Measurements from ENCODE around the gene FTSJ1. TPM values are rescaled to one million over a fixed set of nuclear protein-coding genes. Genes with fewer than 3 reads are reported as not detected.
"Not testable (repeated sequence)": the region's sequence is repeated elsewhere in the genome, so short reads cannot be mapped to it uniquely, and the experiment has no call there.

Gene FTSJ1
- total RNA-seq, 1 experiment from 2014 or later: 175 TPM

DNA sequence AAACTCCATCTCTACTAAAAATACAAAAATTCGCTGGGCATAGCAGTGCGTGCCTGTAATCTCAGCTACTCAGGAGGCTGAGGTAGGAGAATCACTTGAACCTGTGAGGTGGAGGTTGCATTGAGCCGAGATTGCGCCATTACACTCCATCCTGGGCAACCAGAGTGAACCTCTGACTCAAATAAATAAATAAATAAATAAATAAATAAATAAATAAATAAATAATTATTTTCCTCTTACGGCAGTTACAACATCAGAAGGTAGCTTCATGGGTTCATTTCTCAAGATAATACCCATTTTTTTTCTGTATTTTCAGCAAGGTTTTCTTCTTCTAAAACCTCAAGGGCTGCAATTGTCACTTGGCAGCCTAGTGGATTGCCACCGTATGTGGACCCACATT lies 28.8 kb upstream of the FTSJ1 start:
- POLR2A ChIA-PET (ENCODE audit: unreplicated experiment); H3K9me3 ChIP-seq (ENCODE audit: low read length); intact Hi-C loops (cut with micrococcal nuclease); H3K9ac ChIP-seq (ENCODE audit: low read length); CTCF ChIA-PET; H3K27ac ChIP-seq (ENCODE audit: low read length); H3K9me2 ChIP-seq (replicated peaks; ENCODE audit: low read length); H3K4me1 ChIP-seq (ENCODE audit: insufficient read depth, low read length); H3K79me2 ChIP-seq (ENCODE audit: low read length); H2AFZ ChIP-seq (ENCODE audit: low read length); BruUV-seq (replicated peaks); ATAC-seq; H3K4me2 ChIP-seq (ENCODE audit: low read length); H3K4me3 ChIP-seq (ENCODE audit: low read length); H3K27me3 ChIP-seq (ENCODE audit: low read length); DNase-seq; H3F3A ChIP-seq (ENCODE audit: low read length, unreplicated experiment); H3K36me3 ChIP-seq (ENCODE audit: low read depth, low read length); H4K20me1 ChIP-seq (ENCODE audit: low read length): not testable (repeated sequence)

DNA sequence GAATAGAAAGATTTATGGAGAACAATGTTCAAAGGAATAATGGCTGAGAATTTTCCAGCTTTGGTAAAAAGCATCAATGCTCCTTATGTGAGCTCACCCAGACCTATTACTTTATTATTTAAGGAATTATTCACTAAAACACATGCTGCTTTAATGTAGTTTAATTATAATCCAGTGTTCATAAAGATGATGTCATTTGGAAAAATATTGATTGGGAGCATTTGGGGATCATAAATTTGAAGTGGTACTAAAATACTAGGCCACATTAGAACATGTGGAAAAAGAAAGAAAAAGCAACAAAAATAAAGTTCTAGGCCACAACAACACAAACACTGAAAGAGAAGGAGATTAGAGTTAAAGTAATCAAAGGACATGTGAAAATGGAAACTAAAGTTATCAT lies 25.9 kb upstream of the FTSJ1 start:
- CTCF ChIA-PET: no interaction called here
- Histone ChIP-seq H3K4me2 (ENCODE audit: low read length) (no peak overlapping the region), H3K4me3 (ENCODE audit: low read length) (no peak overlapping the region), H3K27ac (ENCODE audit: low read length) (no peak overlapping the region), H3K79me2 (ENCODE audit: low read length) (no peaks in the 10 kb centered on the region), H4K20me1 (ENCODE audit: low read length) (no peaks in the 10 kb centered on the region), H3K36me3 (ENCODE audit: low read depth, low read length) (no peaks in the 10 kb centered on the region), H3K9me2 (replicated peaks; ENCODE audit: low read length) (no peaks in the 10 kb centered on the region), H3K27me3 (ENCODE audit: low read length) (no peaks in the 10 kb centered on the region), H3F3A (ENCODE audit: low read length, unreplicated experiment) (no peaks in the 10 kb centered on the region), H3K4me1 (ENCODE audit: insufficient read depth, low read length) (no peaks in the 10 kb centered on the region), H3K9me3 (ENCODE audit: low read length) (no peaks in the 10 kb centered on the region), H2AFZ (ENCODE audit: low read length) (no peak overlapping the region), H3K9ac (ENCODE audit: low read length) (no peak overlapping the region)
- intact Hi-C loops (cut with micrococcal nuclease): no loop called here
- ATAC-seq (no peak), DNase-seq (no peak)
- POLR2A ChIA-PET (ENCODE audit: unreplicated experiment): no interaction called here
- TF ChIP-seq, protein P1, sequence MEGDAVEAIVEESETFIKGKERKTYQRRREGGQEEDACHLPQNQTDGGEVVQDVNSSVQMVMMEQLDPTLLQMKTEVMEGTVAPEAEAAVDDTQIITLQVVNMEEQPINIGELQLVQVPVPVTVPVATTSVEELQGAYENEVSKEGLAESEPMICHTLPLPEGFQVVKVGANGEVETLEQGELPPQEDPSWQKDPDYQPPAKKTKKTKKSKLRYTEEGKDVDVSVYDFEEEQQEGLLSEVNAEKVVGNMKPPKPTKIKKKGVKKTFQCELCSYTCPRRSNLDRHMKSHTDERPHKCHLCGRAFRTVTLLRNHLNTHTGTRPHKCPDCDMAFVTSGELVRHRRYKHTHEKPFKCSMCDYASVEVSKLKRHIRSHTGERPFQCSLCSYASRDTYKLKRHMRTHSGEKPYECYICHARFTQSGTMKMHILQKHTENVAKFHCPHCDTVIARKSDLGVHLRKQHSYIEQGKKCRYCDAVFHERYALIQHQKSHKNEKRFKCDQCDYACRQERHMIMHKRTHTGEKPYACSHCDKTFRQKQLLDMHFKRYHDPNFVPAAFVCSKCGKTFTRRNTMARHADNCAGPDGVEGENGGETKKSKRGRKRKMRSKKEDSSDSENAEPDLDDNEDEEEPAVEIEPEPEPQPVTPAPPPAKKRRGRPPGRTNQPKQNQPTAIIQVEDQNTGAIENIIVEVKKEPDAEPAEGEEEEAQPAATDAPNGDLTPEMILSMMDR (conservative IDR thresholded peaks at IDR 0.05; ENCODE audit: low read depth, low read length): no peak
- TF ChIP-seq EZH2 (IDR thresholded peaks at IDR 0.05; ENCODE audit: low read length, unreplicated experiment): no peak
- TF ChIP-seq EZH2phosphoT487 (IDR thresholded peaks at IDR 0.05; ENCODE audit: borderline replicate concordance, low read length): no peak
- no TSS peak for BruUV-seq (replicated peaks)

DNA sequence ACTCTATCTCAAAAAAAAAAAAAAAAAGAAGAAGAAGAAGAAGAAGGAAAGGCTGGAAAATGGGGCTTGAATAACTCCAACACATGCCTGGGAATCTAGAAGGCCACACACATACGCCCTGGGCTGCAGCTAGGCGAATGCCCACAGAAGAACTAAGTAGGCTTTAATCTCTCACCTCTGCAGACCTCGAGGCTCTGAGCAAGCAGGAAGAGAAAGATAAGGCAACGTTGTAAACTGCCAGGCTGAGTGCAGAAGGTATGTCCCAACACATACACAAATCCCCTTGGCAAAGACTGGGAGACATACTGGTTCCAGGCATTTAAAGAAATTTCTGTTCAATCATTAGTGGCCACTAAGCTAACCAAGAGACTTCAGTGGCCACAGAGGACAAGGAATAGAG lies 24.3 kb upstream of the FTSJ1 start:
- Histone ChIP-seq H3K4me3 (ENCODE audit: low read length) (no peak overlapping the region), H4K20me1 (ENCODE audit: low read length) (no peaks in the 10 kb centered on the region), H3K9ac (ENCODE audit: low read length) (no peak overlapping the region), H3K4me2 (ENCODE audit: low read length) (no peak overlapping the region), H3K4me1 (ENCODE audit: insufficient read depth, low read length) (no peaks in the 10 kb centered on the region), H3K9me3 (ENCODE audit: low read length) (no peaks in the 10 kb centered on the region), H3K9me2 (replicated peaks; ENCODE audit: low read length) (no peaks in the 10 kb centered on the region), H3K36me3 (ENCODE audit: low read depth, low read length) (no peaks in the 10 kb centered on the region), H3F3A (ENCODE audit: low read length, unreplicated experiment) (no peaks in the 10 kb centered on the region), H2AFZ (ENCODE audit: low read length) (no peak overlapping the region), H3K79me2 (ENCODE audit: low read length) (no peaks in the 10 kb centered on the region), H3K27me3 (ENCODE audit: low read length) (no peaks in the 10 kb centered on the region), H3K27ac (ENCODE audit: low read length) (no peak overlapping the region)
- DNase-seq: no peak
- ChIA-PET CTCF (interaction anchor here (0.7 kb wide), 1 partner anchor 101 kb away, joined by 3 read pairs; no protein-coding TSS in a partner anchor), POLR2A (ENCODE audit: unreplicated experiment) (no interaction called here)
- TF ChIP-seq, protein P1 (conservative IDR thresholded peaks at IDR 0.05; ENCODE audit: low read depth, low read length): no peak
- TF ChIP-seq EZH2phosphoT487 (IDR thresholded peaks at IDR 0.05; ENCODE audit: borderline replicate concordance, low read length): no peak
- TF ChIP-seq EZH2 (IDR thresholded peaks at IDR 0.05; ENCODE audit: low read length, unreplicated experiment): no peak
- intact Hi-C loops (cut with micrococcal nuclease): no loop called here
- ATAC-seq: no peak
- BruUV-seq (replicated peaks): no TSS peak

Data from PC-3 (cell line).